Adrenal gland (tissue), 5 donors: Measurements from ENCODE around the gene GAS2.

Experiments used
- CTCF ChIP-seq, 6 experiments: fragments of 450-650 bp in 4 of 6; fragments of 200-600 bp in 2 of 6; sonication (generic) in 1 of 6; IDR thresholded peaks; 1 replicate in 5 of 6; 2 replicates in 1 of 6; pipeline versions ENCODE4 v1.5.1 to v1.8.0; 2016 to 2021; ENCODE audit warnings: antibody characterized with exemption in 6 of 6, mild to moderate bottlenecking in 2 of 6, moderate library complexity in 1 of 6
- POLR2A ChIP-seq, 2 donors: fragments of 450-650 bp; IDR thresholded peaks; one replicate each; pipeline ENCODE4 v1.6.1; 2017; ENCODE audit warnings: antibody characterized with exemption in 2 of 2, mild to moderate bottlenecking in 2 of 2, moderate library complexity in 1 of 2
- donor health status: DM: no; HTN: no; CAD: no.

GRCh38 chr11:22702031-22702430 is 35.6 kb downstream of the GAS2 start:
- no peak for TF ChIP-seq CTCF (IDR thresholded peaks at IDR 0.05)
- TF ChIP-seq POLR2A (IDR thresholded peaks at IDR 0.05): no peak
